WI38 (cell line): Measurements from ENCODE around the gene LPAR3.

ENCODE experiments used
- H3K4me3 ChIP-seq: 2 replicates; pipeline ENCODE4 v1.5.1; 2011; ENCODE audit warnings: low read depth, mild to moderate bottlenecking, control low read depth, low read length
- TF ChIP-seq, protein P1 (sequence below): IDR thresholded peaks from 2 replicates; pipeline ENCODE4 v1.5.1; 2012; ENCODE audit warnings: low read depth, mild to moderate bottlenecking, control low read depth, low read length

LPAR3 gene

DNA sequence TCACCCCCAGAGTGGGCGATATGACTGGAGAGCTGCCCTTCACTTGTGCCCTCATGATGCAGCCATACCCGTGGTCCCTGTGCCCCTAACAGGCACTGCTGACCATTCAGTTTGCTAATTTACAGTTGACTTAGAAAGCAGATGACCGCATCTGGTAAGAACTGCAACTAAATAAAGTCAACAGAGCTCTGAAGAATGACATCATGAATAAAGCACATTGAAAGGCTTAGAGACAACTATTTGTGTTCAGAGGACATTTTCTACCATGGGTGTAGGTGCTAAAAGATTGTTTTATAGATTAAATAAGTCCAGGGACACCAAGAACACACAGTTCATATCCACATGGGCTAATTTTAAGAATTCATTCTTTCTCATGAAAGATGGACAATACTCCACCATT is 65.5 kb downstream of the LPAR3 start:
- TF ChIP-seq, protein P1, sequence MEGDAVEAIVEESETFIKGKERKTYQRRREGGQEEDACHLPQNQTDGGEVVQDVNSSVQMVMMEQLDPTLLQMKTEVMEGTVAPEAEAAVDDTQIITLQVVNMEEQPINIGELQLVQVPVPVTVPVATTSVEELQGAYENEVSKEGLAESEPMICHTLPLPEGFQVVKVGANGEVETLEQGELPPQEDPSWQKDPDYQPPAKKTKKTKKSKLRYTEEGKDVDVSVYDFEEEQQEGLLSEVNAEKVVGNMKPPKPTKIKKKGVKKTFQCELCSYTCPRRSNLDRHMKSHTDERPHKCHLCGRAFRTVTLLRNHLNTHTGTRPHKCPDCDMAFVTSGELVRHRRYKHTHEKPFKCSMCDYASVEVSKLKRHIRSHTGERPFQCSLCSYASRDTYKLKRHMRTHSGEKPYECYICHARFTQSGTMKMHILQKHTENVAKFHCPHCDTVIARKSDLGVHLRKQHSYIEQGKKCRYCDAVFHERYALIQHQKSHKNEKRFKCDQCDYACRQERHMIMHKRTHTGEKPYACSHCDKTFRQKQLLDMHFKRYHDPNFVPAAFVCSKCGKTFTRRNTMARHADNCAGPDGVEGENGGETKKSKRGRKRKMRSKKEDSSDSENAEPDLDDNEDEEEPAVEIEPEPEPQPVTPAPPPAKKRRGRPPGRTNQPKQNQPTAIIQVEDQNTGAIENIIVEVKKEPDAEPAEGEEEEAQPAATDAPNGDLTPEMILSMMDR: no peak
- no peak overlapping the region for H3K4me3 ChIP-seq

DNA sequence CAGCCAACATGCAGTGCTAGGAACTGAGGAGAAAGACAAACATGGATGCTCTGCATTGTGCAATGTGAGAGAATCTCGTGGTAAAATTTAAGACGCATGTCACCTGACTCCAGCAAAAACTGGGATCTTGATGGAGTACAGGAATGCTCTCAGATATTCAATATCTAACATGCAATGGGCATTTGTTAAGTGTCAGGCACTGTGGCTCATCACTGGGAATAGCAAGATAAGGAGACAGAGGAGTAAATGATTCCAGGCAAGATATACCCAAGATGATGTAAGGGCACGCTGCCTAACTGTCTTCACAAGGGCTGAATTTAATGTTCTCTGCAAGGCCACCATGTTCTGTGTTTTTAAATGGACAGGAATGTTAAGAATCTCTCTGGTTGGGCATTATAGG is 67.8 kb downstream of the LPAR3 start:
- TF ChIP-seq, protein P1: no peak

DNA sequence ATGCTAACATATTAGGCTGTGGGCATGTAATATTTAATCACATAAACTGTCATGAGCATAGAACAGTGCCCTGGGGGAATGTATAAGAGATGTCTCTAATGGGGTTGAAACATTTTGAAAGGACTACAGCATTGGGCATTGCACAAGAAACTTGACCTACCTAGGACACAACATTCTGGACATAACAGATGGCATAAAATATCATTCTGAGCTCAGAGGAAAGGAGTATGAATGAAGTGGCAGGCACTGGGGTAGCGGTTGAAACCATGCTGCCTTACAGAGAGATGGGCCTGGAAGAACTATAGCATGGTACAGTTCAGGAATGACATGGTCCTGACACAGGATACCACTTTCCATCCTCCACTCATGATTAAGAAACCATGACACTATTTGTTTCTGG is 69.0 kb downstream of the LPAR3 start:
- no peak overlapping the region for H3K4me3 ChIP-seq
- TF ChIP-seq, protein P1: no peak

More for the DNA sequence above, 67.8 kb downstream of the LPAR3 start:
- no peak overlapping the region for H3K4me3 ChIP-seq

DNA sequence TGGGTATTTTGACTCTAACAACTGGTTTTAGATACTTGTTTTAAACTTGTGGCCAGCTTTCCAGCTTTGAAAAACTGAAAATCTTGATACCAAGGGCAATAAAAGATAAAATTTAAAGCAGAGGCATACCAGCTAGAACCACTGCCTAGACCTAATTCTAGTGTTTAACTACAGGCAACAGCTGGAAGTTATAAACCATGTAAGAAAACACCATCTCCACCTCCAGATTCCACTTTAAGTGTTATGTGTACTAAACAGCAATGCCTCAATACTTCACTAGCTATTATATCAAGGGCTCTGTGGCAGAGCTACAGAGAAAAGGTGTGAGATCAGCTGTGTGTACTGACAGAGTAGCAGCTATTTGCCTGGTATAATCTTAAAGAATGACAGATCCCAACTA is 69.5 kb downstream of the LPAR3 start:
- TF ChIP-seq, protein P1: no peak
- no peak overlapping the region for H3K4me3 ChIP-seq

DNA sequence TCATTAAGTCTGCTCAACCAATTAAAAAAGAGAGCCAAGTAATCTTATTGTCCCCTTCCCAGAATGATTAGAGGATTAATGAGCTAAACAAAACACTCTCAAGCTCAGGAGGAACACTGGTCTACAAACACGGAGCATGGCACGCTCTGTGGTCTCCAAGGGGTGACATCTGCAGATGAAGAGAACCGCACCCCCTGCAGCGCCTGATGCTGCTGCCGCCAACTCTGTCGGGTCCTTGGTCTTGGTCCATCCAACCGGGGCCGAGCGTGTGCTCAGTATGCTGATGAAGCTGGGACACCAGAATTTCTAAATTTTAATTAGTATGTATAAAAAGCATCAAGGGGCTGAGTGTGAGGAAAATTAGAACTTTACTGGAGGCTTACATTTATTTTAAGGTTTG is 82.7 kb downstream of the LPAR3 start:
- TF ChIP-seq, protein P1: no peak
- no peak overlapping the region for H3K4me3 ChIP-seq

DNA sequence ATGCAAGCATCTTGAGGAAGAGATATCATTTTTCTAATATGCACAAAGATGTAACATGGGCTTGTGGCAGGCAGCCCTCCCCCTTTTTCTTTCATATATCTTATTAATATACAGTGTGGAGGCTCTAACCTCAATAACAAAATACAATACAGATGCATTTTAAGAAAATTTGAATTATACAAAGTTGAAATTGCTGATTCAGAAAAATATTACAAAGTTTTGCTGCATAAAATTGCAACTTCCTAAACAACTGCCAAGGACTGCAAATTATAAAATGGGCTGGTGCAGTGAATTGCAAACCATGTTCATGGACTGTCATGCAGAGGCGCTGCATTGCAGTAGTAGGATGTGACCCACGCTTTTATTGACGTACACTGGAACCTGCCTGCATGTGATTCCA is 84.0 kb downstream of the LPAR3 start:
- TF ChIP-seq, protein P1: no peak
- no peak overlapping the region for H3K4me3 ChIP-seq

DNA sequence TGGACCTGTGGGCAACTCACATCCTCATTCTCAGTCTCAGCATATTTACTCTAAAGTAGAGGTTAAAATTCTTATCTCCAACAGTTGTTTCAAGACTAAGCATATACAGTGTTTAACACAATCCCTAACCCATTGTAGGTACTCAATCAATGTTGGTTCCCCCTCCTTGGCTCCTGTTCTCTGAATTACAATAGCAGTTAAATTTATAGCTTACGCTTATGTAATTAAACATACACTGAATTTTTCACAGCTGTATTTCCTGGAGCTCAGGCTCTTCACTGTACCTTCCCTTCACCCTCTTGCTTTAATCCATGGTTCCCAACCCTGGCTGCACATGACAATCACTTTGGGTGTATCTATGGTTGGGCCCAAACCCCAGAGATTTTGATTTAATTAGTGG is 89.4 kb downstream of the LPAR3 start:
- TF ChIP-seq, protein P1: no peak
- no peak overlapping the region for H3K4me3 ChIP-seq
